Skeletal muscle satellite cell (primary cell): ENCODE results near the gene FAM78B.

Experiments
- H3K27me3 ChIP-seq: 2 replicates; pipeline ENCODE4 v1.7.0; 2013; ENCODE audit warnings: low read length; ENCODE audit not compliant: control insufficient read depth, insufficient read depth
- H3K36me3 ChIP-seq: 2 replicates; pipeline ENCODE4 v1.7.0; 2013; ENCODE audit warnings: mild to moderate bottlenecking, control low read depth, low read length; ENCODE audit not compliant: insufficient read depth
- H3K4me1 ChIP-seq: 2 replicates; pipeline ENCODE4 v1.7.0; 2013; ENCODE audit warnings: low read length; ENCODE audit not compliant: control insufficient read depth, insufficient read depth
- H3K4me2 ChIP-seq: 2 replicates; pipeline ENCODE4 v1.7.0; 2013; ENCODE audit warnings: mild to moderate bottlenecking, low read length
- H3K4me3 ChIP-seq: 2 replicates; pipeline ENCODE4 v1.7.0; 2013; ENCODE audit warnings: low read length
- H3K9ac ChIP-seq: 2 replicates; pipeline ENCODE4 v1.7.0; 2013; ENCODE audit warnings: mild to moderate bottlenecking, low read depth, low read length, moderate library complexity
- H3K9me3 ChIP-seq: replicated peaks from 2 replicates; pipeline ENCODE4 v1.7.0; 2013; ENCODE audit warnings: mild to moderate bottlenecking, control low read depth, low read length

FAM78B gene

DNA sequence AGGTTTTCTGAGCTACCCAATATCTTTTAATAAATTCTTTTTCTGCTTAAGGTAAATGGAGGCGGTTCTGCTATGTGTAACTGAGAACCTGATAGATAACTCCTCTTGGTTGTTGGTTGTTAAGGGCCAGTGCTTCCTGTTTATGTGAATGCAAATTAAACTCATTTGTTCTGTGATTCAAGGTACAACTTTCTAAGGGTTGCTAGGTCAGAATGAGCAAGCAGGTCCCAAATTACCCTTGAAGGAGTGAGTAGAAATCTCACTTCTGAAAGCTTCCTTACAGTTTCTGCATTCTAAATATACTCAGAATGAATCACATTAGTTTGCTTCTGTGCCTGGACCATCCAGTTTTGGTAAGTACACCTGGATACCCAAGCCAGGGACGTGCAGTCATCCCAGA is 15.5 kb upstream of the FAM78B start:
- H3K9me3 ChIP-seq: no peaks in the 10 kb centered on the region
- H3K27me3 ChIP-seq: no peaks in the 10 kb centered on the region
- no peak overlapping the region for H3K4me3 ChIP-seq
- no peaks in the 10 kb centered on the region for H3K4me1 ChIP-seq
- H3K36me3 ChIP-seq: no peaks in the 10 kb centered on the region
- no peak overlapping the region for H3K4me2 ChIP-seq
- no peak overlapping the region for H3K9ac ChIP-seq

DNA sequence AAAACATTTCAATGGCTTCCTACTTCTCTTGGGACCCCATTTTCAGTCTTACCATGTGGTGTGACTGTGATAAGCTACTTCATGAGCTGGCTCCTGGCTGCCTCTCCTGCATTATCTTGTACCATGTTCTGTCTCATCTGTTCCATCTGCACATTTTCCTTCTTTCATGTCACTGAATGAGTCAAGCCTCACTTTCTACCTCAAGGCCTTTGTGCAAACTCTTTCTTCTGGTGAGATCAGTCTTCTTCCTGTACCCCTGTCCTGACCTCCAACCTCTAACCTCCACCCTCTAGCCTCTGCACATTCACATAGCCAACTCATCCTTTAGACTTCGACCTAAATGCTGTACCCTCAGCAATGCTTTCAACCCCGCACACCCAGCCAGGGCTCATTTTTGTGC is 9.6 kb upstream of the FAM78B start:
- no peaks in the 10 kb centered on the region for H3K27me3 ChIP-seq
- no peak overlapping the region for H3K9ac ChIP-seq
- H3K4me1 ChIP-seq: no peaks in the 10 kb centered on the region
- H3K4me3 ChIP-seq: no peak overlapping the region
- no peaks in the 10 kb centered on the region for H3K9me3 ChIP-seq
- H3K4me2 ChIP-seq: no peak overlapping the region
- no peaks in the 10 kb centered on the region for H3K36me3 ChIP-seq

- no peak overlapping the region for H3K4me2 ChIP-seq
- no peak overlapping the region for H3K9ac ChIP-seq
- no peak overlapping the region for H3K4me3 ChIP-seq
Observed at GRCh38 chr1:166175032-166175431, 8.2 kb upstream of the FAM78B start.

GRCh38 chr1:166174108-166174507 is 7.3 kb upstream of the FAM78B start:
- peaks cover 6% of the 10 kb centered on the region for H3K27me3 ChIP-seq
- H3K9me3 ChIP-seq: no peaks in the 10 kb centered on the region
- H3K36me3 ChIP-seq: no peaks in the 10 kb centered on the region
- H3K9ac ChIP-seq: no peak overlapping the region
- H3K4me3 ChIP-seq: no peak overlapping the region
- H3K4me2 ChIP-seq: no peak overlapping the region
- H3K4me1 ChIP-seq: no peaks in the 10 kb centered on the region

More at GRCh38 chr1:166175032-166175431, 8.2 kb upstream of the FAM78B start:
- Histone ChIP-seq H3K27me3 (peaks cover 2% of the 10 kb centered on the region), H3K9me3 (no peaks in the 10 kb centered on the region), H3K4me1 (no peaks in the 10 kb centered on the region), H3K36me3 (no peaks in the 10 kb centered on the region)

DNA sequence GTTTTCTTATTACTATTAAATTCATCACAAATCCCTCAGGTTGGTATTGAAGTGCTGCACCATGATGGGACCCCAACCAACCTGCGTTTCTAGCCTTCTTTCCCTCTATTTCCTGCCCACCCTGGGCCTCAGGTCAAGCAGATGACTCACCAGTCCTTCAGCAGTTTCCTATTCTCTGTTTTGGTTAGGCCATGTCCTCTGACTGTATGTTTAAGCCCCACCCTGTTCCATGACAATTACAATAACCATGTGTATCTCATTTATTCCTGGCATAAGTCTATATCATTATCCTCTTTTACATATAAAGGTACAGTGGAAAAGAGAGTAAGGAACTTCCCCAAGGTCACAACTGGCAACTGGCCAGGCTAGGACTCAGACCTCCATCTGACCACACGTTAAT is 5.3 kb upstream of the FAM78B start:
- Histone ChIP-seq H3K4me2 (no peak overlapping the region), H3K9ac (no peak overlapping the region), H3K27me3 (peaks cover 18% of the 10 kb centered on the region), H3K36me3 (no peaks in the 10 kb centered on the region), H3K4me1 (peaks cover 2% of the 10 kb centered on the region), H3K9me3 (no peaks in the 10 kb centered on the region), H3K4me3 (no peak overlapping the region)

GRCh38 chr1:166170726-166171125 is 3.9 kb upstream of the FAM78B start:
- Histone ChIP-seq H3K4me2 (no peak overlapping the region), H3K36me3 (no peaks in the 10 kb centered on the region), H3K9ac (no peak overlapping the region), H3K9me3 (no peaks in the 10 kb centered on the region), H3K27me3 (peaks cover 23% of the 10 kb centered on the region), H3K4me3 (no peak overlapping the region), H3K4me1 (peaks cover 9% of the 10 kb centered on the region)

DNA sequence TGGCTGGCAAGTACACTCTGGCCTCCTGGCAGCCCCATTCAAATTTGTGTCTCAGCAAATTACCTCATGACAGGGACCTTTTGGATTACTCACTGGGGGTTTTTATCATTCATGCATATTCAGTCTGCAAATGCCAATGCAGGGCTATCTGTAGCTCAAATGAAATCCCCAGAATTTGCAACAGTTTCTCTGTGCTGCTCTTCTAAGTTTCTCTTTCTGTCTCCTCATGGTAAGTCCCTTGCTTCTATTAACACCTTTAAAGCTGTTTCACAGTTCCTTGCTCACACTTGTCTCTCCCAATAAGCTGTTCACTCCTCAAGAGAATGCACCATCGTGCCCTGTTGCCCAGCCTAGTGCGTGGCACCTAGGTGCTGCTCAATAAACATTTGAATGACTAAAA is 3.3 kb upstream of the FAM78B start:
- H3K9me3 ChIP-seq: no peaks in the 10 kb centered on the region
- H3K4me3 ChIP-seq: no peak overlapping the region
- no peak overlapping the region for H3K9ac ChIP-seq
- no peak overlapping the region for H3K4me2 ChIP-seq
- peaks cover 29% of the 10 kb centered on the region for H3K27me3 ChIP-seq
- no peaks in the 10 kb centered on the region for H3K36me3 ChIP-seq
- H3K4me1 ChIP-seq: peaks cover 15% of the 10 kb centered on the region

GRCh38 chr1:166169182-166169581 is 2.4 kb upstream of the FAM78B start:
- no peak overlapping the region for H3K4me2 ChIP-seq
- no peak overlapping the region for H3K4me3 ChIP-seq
- H3K4me1 ChIP-seq: peaks cover 17% of the 10 kb centered on the region
- peaks cover 34% of the 10 kb centered on the region for H3K27me3 ChIP-seq
- no peaks in the 10 kb centered on the region for H3K36me3 ChIP-seq
- no peaks in the 10 kb centered on the region for H3K9me3 ChIP-seq
- H3K9ac ChIP-seq: no peak overlapping the region

GRCh38 chr1:166167572-166167925 is 748 bp upstream of the FAM78B start:
- Histone ChIP-seq H3K9me3 (no peaks in the 10 kb centered on the region), H3K27me3 (peaks cover 49% of the 10 kb centered on the region), H3K36me3 (no peaks in the 10 kb centered on the region), H3K9ac (no peak overlapping the region), H3K4me3 (peak overlapping the region; percentile 72), H3K4me1 (peaks cover 17% of the 10 kb centered on the region), H3K4me2 (peak overlapping the region; percentile 90)

- peak overlapping the region; percentile 56 for H3K9ac ChIP-seq
- H3K4me2 ChIP-seq: peak overlapping the region; percentile 77
- H3K9me3 ChIP-seq: no peaks in the 10 kb centered on the region
- H3K4me3 ChIP-seq: peak overlapping the region; percentile 72
- peaks cover 17% of the 10 kb centered on the region for H3K4me1 ChIP-seq
- H3K36me3 ChIP-seq: no peaks in the 10 kb centered on the region
- H3K27me3 ChIP-seq: peaks cover 51% of the 10 kb centered on the region
Observed at GRCh38 chr1:166166329-166166697, 488 bp downstream of the FAM78B start.

DNA sequence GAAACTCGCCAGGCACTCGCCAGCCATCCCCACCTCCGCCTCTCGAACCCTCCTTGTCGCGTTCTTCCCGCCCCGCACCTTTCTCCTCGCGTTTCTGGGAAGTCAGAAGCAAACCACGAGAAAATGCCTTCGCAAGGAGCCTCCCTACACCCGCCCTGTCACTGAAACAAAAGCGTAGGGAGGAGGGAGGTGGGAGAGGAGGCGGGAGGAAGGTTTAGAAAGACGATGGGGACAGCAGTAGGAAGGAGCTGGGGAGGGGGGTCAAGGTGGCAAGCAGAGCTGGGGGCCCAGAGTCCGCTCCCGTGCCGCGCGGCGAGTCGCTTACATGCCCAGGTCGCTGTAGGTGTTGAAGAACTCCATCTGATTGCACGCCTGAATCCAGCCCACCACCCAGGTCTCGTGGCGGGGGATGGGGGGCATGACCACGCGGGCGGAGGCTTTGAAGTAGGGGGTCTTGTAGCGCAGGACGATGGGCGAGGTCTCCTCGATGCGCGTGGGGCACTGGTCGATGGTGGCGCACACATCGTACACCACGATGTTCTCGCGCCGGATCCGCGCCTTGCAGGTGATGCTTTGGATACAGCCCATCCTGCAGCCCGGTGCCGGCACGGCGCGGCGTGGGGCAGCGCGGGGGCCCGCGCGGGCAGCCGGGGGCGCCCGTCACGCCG is 1.0 kb downstream of the FAM78B start:
- peak overlapping the region; percentile 72 for H3K4me3 ChIP-seq

GRCh38 chr1:166164995-166165660 is 1.7 kb downstream of the FAM78B start:
- Histone ChIP-seq H3K4me1 (peaks cover 17% of the 10 kb centered on the region), H3K9ac (no peak overlapping the region), H3K27me3 (peaks cover 50% of the 10 kb centered on the region), H3K36me3 (no peaks in the 10 kb centered on the region), H3K9me3 (no peaks in the 10 kb centered on the region), H3K4me2 (peak overlapping the region; percentile 77), H3K4me3 (peak overlapping the region; percentile 49)

More for the DNA sequence above, 1.0 kb downstream of the FAM78B start:
- Histone ChIP-seq H3K4me2 (peak overlapping the region; percentile 77), H3K27me3 (peaks cover 51% of the 10 kb centered on the region), H3K9me3 (no peaks in the 10 kb centered on the region), H3K4me1 (peaks cover 17% of the 10 kb centered on the region), H3K36me3 (no peaks in the 10 kb centered on the region), H3K9ac (no peak overlapping the region)
